HG02970 (cell line): ENCODE results near the gene DUSP18.
A peak's percentile ranks its signal among the peaks of the same experiment; 100 is the strongest.
"Not testable (repeated sequence)": the region's sequence is repeated elsewhere in the genome, so short reads cannot be mapped to it uniquely, and the experiment has no call there.

Experiments
- ATAC-seq: cut with Tn5 transposase; IDR thresholded peaks from one replicate; pipeline ENCODE4 v1.9.1; 2021; ENCODE audit warnings: mild to moderate bottlenecking, moderate library complexity, moderate number of reproducible peaks; ENCODE audit not compliant: unreplicated experiment, low FRiP score

Gene DUSP18

DNA sequence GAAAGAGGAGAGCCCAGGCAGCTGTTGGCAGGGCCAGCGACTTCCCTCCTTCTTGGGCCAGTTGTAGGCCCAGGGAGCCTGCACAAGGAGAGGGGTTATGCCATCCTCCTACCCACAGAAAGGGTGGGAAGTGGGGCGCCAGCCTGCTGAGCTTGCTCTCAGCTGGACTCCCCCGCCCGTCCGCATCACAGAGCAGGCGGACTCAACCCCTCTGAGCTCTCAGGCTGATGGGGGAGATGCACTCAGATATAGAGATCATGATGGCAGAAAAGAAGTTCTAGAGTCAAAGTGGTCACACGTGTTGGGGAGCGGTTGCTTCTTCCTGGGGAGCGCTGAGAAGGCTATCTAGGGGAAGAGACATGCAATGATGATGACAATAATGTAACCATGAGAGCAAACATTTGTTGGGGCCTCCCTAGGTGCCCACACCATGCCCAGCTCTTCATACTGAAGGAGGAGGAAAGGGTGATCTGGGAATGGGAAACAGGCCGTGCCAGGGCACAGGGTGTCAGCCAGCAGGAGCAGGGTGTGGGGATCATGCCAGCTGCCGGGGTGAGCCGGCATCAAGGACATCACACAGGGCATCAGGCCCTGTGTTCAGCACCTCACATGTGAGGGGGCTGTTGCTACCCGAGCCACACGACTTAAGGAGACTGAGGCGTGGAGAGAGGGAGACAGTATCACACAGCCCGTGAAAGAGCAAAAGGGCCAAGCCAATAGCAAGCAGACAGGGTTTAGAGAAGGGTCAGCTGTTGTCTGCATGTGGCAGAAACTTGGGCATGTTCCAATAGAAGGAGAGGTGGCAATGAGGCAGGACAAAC lies 24.4 kb downstream of the DUSP18 start:
- ATAC-seq: no peak

DNA sequence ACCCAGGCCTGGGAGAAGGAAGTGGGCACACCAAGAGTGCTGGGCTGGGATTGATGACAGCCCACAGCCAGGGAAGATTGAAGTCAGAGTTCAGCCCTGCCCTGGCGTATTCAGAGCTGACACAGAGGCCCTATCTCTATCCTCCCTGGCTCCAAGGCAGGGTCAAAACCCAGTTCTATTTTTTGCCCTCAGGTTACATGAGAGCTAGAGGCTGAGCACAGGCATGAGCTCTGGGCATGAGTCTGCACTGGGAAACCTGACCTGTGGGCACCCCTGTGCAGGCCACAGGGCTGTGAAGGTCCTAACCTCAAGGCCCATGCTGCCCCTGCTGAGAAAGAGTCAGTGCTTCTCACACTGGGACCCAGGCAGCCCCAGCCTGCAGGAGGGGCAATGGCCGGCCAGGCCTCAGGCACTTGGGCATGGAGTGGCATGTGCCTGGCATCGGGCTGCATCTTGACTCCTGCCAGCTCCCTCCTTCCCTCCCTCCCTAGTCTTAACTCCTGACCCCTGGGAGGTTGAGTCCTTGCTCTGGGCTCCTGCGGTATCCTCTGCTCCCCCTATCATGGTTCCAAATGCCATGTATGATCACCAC lies 26.7 kb downstream of the DUSP18 start:
- ATAC-seq: no peak

DNA sequence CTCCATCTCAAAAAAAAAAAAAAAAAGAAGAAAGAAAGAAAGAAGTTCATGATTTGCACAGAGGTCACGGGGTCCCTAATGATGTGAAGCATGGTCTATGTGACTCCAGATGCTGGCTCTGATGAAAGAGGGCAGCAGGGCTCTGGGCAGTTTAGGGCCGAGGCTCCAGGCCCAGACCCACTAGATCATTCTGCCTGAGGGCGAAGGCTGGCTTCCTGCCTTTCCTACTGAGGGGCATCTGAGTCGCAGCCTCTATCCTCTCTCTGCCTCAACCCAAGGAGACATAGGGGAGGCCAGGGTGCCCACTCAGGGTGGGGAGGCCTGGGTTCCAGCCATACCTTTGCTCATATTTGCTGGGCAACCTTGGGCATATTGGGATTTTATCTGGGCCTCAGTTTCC lies 27.3 kb downstream of the DUSP18 start:
- ATAC-seq: no peak

GRCh38 chr22:30637701-30638114 lies 30.0 kb downstream of the DUSP18 start:
- ATAC-seq: no peak

GRCh38 chr22:30636226-30637077 lies 31.2 kb downstream of the DUSP18 start:
- ATAC-seq: no peak

DNA sequence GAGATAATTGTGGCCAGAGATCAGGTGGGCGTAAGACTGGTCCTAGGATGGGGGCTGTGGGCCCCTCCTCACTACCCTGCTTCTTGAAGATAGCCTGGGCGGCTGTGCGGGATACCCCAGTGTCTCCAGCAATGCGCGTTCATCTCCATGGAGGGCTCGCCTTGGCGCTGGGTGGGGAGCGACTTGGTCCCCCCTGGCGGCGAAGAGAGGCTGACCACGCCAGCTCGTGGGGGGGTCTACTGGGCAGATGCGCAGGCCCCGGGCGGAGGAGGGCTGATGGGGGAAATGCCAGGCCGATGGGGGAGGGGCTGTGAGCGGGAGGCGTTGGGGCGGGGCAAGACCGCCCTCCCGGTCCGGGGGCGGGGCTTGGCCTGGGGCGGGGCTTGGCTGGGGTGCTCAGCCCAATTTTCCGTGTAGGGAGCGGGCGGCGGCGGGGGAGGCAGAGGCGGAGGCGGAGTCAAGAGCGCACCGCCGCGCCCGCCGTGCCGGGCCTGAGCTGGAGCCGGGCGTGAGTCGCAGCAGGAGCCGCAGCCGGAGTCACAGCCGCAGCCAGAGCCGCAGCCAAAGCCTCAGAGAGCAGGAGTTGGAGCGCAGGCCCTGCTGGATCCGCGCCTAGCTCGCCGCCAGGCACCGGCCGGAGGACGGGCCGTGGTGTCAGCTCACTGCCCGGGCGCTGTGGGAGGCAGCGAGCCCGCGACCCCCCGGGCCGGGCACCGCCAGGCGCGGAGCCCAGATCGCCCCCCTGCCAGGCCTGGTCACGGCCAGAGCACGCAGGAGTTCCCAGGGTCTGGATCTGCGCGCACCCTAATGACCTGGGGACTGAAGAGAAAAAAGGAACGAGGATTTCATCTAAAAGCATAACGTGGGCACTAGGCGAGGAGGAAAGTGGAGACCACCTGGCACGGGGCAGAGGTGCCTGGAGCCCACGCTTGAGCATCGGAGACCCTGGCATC lies 32.1 kb downstream of the DUSP18 start, which contains the start of gene SLC35E4:
SLC35E4 (plus strand) TSS at position 509 of the 953 bp plus-strand sequence. CDS start 670 bp downstream, outside the sequence.
- ATAC-seq: peak; percentile 64

GRCh38 chr22:30634471-30635233 lies 33.0 kb downstream of the DUSP18 start:
- peak; percentile 54 for ATAC-seq

GRCh38 chr22:30631469-30631868 lies 36.2 kb downstream of the DUSP18 start:
- ATAC-seq: not testable (repeated sequence)

- no peak for ATAC-seq
These were observed 39.2 kb downstream of the DUSP18 start for GRCh38 chr22:30628491-30628890.

DNA sequence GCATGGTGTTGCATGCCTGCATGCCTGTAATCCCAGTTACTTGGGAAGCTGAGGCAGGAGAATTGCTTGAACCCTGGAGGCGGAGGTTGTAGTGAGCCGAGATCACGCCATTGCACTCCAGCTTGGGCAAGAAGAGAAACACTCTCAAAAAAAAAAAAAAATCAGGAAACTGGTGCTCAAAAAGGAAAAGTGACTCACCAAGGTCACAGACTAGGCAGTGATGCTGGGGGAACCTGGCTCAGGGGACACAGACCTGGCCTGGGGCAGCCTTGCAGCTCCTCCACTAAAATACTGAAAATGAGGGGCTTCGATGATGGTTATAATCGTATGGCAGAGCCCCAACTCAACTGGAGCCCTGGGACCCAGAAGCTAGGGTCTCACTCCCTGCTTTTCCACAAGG lies 40.2 kb downstream of the DUSP18 start:
- ATAC-seq: no peak

- no peak for ATAC-seq
These were observed 41.3 kb downstream of the DUSP18 start for GRCh38 chr22:30626413-30626812.

DNA sequence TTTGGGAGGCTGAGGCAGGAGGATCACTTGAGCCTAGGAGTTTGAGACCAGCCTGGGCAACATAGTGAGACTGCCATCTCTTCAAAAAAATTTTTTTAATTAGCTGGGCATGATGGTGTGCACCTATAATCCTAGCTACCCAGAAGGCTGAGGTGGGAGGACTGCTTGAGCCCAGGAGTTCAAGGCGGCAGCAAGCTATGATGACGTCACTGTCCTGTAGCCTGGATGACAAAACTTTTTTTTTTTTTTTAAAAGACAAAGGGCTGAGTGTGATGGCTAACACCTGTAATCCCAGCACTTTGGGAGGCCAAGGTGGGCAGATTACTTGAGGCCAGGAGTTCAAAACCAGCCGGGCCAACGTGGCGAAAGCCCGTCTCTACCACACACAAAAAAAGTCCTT lies 47.8 kb downstream of the DUSP18 start:
- not testable (repeated sequence) for ATAC-seq

DNA sequence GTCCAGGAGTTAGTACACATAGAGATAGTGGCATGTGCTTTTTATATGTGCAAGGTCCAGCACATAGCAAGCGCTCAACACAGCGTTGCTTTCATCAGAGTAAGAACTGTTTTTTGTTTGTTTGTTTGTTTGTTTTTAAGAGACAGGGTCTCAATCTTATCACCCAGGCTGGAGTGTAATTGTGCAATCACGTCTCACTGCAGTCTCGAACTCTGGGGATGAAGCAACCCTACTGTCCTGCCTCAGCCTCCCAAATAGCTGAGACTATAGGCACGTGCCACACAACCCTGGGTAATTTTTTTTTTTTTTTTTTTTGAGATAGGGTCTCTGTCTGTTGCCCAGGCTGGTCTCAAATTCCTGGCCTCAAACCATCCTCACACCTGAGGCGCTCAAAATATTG lies 49.9 kb downstream of the DUSP18 start:
- no peak for ATAC-seq

- ATAC-seq: no peak
These were observed 52.1 kb downstream of the DUSP18 start for GRCh38 chr22:30615543-30615954.

GRCh38 chr22:30614879-30615278 lies 52.8 kb downstream of the DUSP18 start:
- ATAC-seq: no peak

DNA sequence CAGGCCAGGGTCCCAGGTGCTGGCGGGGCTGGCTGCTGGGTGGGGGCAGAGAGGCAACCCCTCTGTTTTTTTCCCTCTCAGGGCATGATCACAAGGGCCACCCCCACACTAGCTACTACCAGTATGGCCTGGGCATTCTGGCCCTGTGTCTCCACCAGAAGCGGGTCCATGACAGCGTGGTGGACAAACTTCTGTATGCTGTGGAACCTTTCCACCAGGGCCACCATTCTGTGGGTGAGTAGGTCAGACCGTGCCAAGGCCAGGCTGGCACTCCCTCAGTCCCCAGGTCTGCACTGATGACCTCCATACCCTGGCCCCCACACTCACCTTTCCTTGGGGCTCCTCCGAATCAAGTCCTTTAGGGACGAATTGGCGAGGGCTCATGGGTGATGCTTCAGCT lies 53.4 kb downstream of the DUSP18 start:
- ATAC-seq: no peak

- no peak for ATAC-seq
These were observed 54.9 kb downstream of the DUSP18 start for GRCh38 chr22:30612789-30613188.
